ENCODE data around the gene METTL23. TPM values are rescaled to one million over a fixed set of nuclear protein-coding genes. Genes with fewer than 3 reads are reported as not detected.

METTL23 gene
- total and polyA plus RNA-seq, 2 of the 8 experiments (the other 6 are each of a cell fraction or from before 2014, with no cell fraction given) = 36.1 to 60.2 TPM

DNA sequence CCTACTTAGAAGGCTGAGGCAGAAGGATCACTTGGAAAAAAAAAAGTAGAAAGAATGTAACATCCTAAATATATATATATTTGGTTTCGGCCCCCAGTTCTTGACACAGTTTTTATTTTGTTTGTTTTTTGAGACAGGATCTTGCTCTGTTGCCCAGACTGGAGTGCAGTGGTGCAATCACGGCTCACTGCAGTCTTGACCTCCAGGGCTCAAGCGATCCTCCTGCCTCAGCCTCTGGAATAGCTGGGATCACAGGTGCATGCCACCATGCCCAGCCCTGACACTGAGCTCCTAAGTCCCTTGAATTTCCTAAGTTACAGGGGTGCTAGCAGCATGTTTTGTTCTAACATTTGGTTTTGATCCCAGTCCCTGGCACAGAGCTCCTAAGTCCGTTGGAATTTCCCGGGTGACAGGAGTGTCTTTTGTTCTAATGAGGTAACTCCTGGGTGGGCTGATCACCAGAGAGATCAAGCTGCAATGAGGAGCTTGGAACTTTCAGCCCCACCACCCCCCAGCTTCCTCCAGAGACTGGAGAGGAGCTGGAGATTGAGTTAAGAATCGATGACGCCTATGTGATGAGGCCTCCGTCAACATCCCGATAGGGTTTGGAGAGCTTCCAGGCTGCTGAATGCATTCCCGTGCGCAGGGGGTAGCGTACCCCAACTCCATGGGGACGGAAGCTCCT, 35.9 kb upstream of the METTL23 start:
- no peak overlapping the region for H2BK120ac ChIP-seq (replicated peaks; ENCODE audit: low read depth, low read length)
- H2AK5ac ChIP-seq (ENCODE audit: low read depth, low read length) = no peak overlapping the region
- no peak overlapping the region for H3K23ac ChIP-seq (ENCODE audit: insufficient read length)
- no peak overlapping the region for H4K91ac ChIP-seq (replicated peaks; ENCODE audit: insufficient read length, low read length)
- H3K36me3 ChIP-seq (ENCODE audit: control insufficient read depth in 2 of 4, insufficient read depth in 4 of 4, low read length in 3 of 4) = no peaks in the 10 kb centered on the region
- no peaks in the 10 kb centered on the region for H3K79me1 ChIP-seq (ENCODE audit: low read depth, low read length)
- no peak for FAIRE-seq
- H2BK5ac ChIP-seq (ENCODE audit: low read depth, low read length) = no peak overlapping the region
- H2AFZ ChIP-seq (ENCODE audit: low read length) = no peak overlapping the region
- H3K4ac ChIP-seq (replicated peaks; ENCODE audit: insufficient read length, low read depth, low read length) = no peak overlapping the region
- no peak overlapping the region for H3K56ac ChIP-seq (replicated peaks; ENCODE audit: insufficient read length, low read depth, low read length)
- H2BK20ac ChIP-seq (ENCODE audit: low read length) = no peak overlapping the region
- 92% methylated on average over 13 of the region's 13 CpGs; no CpG with 5 or more reads in 1 of the 2 experiments for WGBS, 2 experiments (ENCODE audit: extremely low coverage in 1 of 2, insufficient coverage in 1 of 2, insufficient read length in 1 of 2, insufficient replicate concordance in 2 of 2, low coverage in 1 of 2, low lambda C conversion rate in 2 of 2, missing lambda C conversion rate in 1 of 2)
- no peaks in the 10 kb centered on the region for H3K9me3 ChIP-seq (ENCODE audit: insufficient read depth in 2 of 2, low read depth in 1 of 2, low read length in 1 of 2)
- H3K4me1 ChIP-seq (replicated peaks in 1 of 4; ENCODE audit: control insufficient read depth in 3 of 4, insufficient read depth in 4 of 4, low read length in 3 of 4) = peaks cover 0 to 9% (median 4%) of the 10 kb centered on the region in 4 experiments; a peak in 6 of 7 replicates
- CTCF ChIA-PET (ENCODE audit: partially characterized antibody) = interaction anchor here (0.6 to 13.1 kb wide), 7 partner anchors 10 to 299 kb away, joined by 3 to 155 read pairs (median 4); partner anchors contain the start of gene MXRA7
- H4K20me1 ChIP-seq (replicated peaks in 1 of 2; ENCODE audit: control insufficient read depth in 1 of 2, insufficient read depth in 2 of 2, low read length in 2 of 2) = no peaks in the 10 kb centered on the region
- no peak for TF ChIP-seq RBBP5 (IDR thresholded peaks at IDR 0.05; ENCODE audit: borderline replicate concordance, low read depth, low read length)
- TF ChIP-seq SP4 (IDR thresholded peaks at IDR 0.05; ENCODE audit: low read length) = no peak
- TF ChIP-seq SP1 (IDR thresholded peaks at IDR 0.05; ENCODE audit: low read depth, low read length) = no peak
- no peak for TF ChIP-seq CBX5 (IDR thresholded peaks at IDR 0.05; ENCODE audit: low read depth, low read length)
- no peak for TF ChIP-seq EGR1 (IDR thresholded peaks at IDR 0.05; ENCODE audit: borderline replicate concordance, low read depth, low read length)
- no peak for TF ChIP-seq EP300 (IDR thresholded peaks at IDR 0.05; ENCODE audit: borderline replicate concordance in 1 of 2, low read depth in 2 of 2, low read length in 2 of 2)
- no peak overlapping the region for H3K14ac ChIP-seq (ENCODE audit: insufficient read length)
- no peak overlapping the region for H3K18ac ChIP-seq (ENCODE audit: extremely low read depth, low read length)
- no peak overlapping the region for H3K27ac ChIP-seq (ENCODE audit: low read depth, low read length)
- H3K23me2 ChIP-seq (ENCODE audit: low read depth, low read length) = no peaks in the 10 kb centered on the region
- POLR2A ChIA-PET (ENCODE audit: partially characterized antibody) = interaction anchor here (1.2 kb wide), 2 partner anchors 18 to 132 kb away, joined by 3 to 4 read pairs; no protein-coding TSS in a partner anchor
- no peak overlapping the region for H4K5ac ChIP-seq (ENCODE audit: insufficient read length, low read depth, low read length)
- no peak overlapping the region for H2BK12ac ChIP-seq (ENCODE audit: low read depth, low read length)
- H4K8ac ChIP-seq (ENCODE audit: extremely low read depth, insufficient read depth, low read length) = no peak overlapping the region; the same call in 1 of the 2 replicates
- H3K27me3 ChIP-seq (replicated peaks in 1 of 4; ENCODE audit: control insufficient read depth in 3 of 4, extremely low read depth in 1 of 4, insufficient read depth in 3 of 4, low read length in 3 of 4) = no peaks in the 10 kb centered on the region; a peak in 1 of 7 replicates
- H3K79me2 ChIP-seq (ENCODE audit: control insufficient read depth in 1 of 2, insufficient read depth in 2 of 2, low read length in 2 of 2) = no peaks in the 10 kb centered on the region
- no peak overlapping the region for H3K4me3 ChIP-seq (ENCODE audit: extremely low read depth in 1 of 4, insufficient read depth in 2 of 4, low read depth in 3 of 4, low read length in 4 of 4)
- H3K4me2 ChIP-seq (ENCODE audit: insufficient read depth in 1 of 2, low read depth in 2 of 2, low read length in 2 of 2) = no peak overlapping the region
- no peak overlapping the region for H3K9ac ChIP-seq (replicated peaks in 1 of 4; ENCODE audit: extremely low read depth in 1 of 4, low read depth in 3 of 4, low read length in 3 of 4)
- no peak overlapping the region for H2BK15ac ChIP-seq (ENCODE audit: low read length)
- DNase-seq (ENCODE audit: low read depth in 1 of 2, low spot score in 2 of 2) = no peak
